HG03520 (cell line): Measurements from ENCODE around the gene JARID2.

Experiments
- ATAC-seq: cut with Tn5 transposase; IDR thresholded peaks from one replicate; pipeline ENCODE4 v1.9.1; 2021; ENCODE audit warnings: mild to moderate bottlenecking, moderate library complexity; ENCODE audit not compliant: unreplicated experiment

JARID2 gene

GRCh38 chr6:15245361-15246216, at the start of gene JARID2:
Gene JARID2, plus strand, starts transcription at chr6:15246069. Its CDS starts 471 bp downstream, at chr6:15246540.
- peak; percentile 45 for ATAC-seq

DNA sequence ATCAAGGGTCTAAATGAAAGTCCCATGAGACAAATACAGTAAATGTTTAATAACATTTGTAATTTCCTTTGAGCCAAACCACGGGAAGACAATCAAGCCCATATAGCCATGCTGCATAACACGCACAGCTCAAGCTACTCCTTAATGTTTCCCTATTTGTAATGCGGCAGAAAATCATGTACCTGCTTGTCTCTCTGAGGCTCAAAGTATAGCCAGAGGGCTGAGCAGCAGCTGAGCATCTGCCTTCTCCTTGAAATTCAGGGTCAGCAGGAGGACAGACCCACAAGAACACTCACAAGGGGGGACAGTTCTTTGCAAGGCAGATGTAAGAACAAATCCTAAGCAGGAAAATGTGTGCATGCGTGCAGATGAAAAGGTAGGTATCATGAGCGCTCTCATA, 45.8 kb upstream of the JARID2 start:
- ATAC-seq: no peak

GRCh38 chr6:15205321-15205720, 40.5 kb upstream of the JARID2 start:
- ATAC-seq: no peak

- ATAC-seq: no peak
These were observed 39.0 kb upstream of the JARID2 start for GRCh38 chr6:15206887-15207286.

- no peak for ATAC-seq
These were observed 37.9 kb upstream of the JARID2 start for GRCh38 chr6:15207923-15208322.

GRCh38 chr6:15213838-15214400, 31.9 kb upstream of the JARID2 start:
- ATAC-seq: no peak

- ATAC-seq: no peak
These were observed 27.5 kb upstream of the JARID2 start for GRCh38 chr6:15218401-15218800.

- no peak for ATAC-seq
These were observed 25.8 kb upstream of the JARID2 start for GRCh38 chr6:15220062-15220461.

DNA sequence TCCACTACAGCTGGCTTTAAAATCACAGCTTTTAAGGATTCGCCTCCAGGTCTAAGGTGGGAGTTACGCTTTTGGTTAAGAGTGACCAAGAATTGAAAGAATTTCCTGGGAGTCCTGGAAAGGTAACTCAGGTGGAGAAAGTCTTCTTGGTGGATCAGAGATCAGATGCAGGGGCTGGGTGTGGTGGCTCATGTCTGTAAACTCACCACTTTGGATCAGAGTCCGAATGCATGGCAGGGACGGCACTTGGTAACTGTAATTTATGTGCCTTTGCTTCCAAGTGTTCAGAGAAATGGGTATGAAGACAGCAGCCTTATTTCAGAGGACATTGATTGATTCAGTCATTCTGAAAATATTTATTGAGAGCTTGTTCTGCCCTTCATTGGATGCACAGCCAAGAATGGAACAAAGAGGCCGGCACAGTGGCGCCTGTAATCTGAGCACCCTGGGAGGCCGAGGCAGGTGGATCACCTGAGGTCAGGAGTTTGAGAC, 18.0 kb upstream of the JARID2 start:
- ATAC-seq: no peak

DNA sequence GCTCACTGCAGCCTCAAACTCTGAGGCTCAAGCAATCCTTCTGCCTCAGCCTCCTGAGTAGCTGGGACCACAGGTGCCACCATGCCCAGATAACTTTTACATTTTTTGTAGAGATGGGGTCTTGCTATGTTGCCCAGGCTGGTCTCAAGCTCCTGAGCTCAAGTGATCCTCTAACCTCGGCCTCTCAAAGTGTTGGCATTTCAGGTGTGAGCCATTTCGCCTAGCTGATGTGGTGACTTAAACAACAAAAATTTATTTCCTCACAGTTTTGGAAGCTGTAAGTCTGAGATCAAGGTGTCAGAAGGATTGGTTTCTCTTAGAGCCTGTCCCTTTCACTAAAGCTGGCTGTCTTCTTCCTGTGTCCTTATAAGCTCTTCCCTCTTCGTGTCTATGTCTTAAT, 15.0 kb upstream of the JARID2 start:
- ATAC-seq: no peak

GRCh38 chr6:15232836-15233510, 12.9 kb upstream of the JARID2 start:
- ATAC-seq: no peak

DNA sequence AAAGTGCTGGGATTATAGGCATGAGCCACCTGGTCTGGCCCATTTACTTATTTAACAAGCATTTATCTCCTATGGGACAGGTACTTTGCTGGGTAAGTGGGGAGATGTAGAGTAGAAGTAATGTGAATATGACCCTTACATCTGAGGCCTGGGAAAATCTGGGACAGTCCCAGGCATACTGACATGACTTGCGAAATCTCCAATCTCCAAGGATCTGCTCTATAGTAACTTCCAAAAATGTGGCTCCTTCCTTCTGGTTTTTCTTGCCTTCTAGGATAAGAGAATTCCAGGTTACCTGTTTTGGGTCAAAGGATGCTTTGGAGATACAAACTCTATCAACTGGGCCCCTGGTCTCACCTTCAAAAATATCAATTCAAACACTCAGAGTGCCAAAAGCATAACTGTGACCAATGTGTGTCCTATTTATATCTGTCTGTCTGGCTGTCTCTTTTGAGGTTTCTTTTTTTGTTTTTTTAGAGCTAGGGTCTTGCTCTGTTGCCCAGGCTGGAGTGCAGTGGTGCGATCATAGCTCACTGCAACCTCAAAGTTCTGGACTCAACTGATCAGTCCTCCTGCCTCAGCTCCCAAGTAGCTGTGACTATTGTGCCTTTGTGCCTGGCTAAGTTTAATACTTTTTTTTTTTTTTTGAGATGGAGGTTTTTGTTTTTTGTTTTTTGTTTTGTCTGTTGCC, 11.7 kb upstream of the JARID2 start:
- no peak for ATAC-seq

GRCh38 chr6:15239616-15240364, 6.1 kb upstream of the JARID2 start:
- ATAC-seq: no peak

GRCh38 chr6:15242503-15242902, 3.4 kb upstream of the JARID2 start:
- no peak for ATAC-seq

- no peak for ATAC-seq
These were observed 2.8 kb upstream of the JARID2 start for GRCh38 chr6:15242937-15243614.

DNA sequence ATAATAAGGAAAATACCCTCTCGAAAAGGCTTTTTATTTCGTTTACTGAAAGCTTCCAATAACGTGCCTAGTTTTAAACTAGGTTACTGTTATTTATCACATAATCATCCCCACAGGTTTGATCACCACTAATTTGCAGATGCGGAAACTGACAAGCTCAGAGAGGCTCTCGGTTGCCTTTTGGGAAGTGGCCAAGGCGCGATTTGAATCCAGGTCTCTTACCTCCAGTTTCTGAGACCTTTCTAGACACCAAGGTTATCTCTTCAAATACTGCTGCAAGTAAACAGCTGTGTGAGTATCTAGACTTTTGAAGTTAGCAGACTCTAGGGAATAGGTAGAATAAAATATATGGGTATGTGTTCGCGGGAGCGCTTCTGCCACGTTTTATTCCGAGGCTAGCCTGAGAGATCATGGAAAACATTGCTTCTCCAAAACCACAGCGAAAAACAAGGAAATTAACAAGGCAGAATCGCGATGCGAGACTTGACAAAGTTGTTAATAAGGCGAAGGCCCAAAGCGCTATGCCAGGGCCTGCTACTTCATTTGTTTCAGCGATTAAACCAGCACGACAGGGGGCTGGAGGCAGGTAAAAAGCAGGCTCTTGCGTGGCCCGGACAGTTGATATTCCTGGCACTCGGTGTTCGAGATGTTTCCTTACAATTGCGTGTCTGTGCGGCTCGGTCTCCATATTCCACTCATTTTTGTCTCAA, 1.8 kb upstream of the JARID2 start:
- no peak for ATAC-seq

DNA sequence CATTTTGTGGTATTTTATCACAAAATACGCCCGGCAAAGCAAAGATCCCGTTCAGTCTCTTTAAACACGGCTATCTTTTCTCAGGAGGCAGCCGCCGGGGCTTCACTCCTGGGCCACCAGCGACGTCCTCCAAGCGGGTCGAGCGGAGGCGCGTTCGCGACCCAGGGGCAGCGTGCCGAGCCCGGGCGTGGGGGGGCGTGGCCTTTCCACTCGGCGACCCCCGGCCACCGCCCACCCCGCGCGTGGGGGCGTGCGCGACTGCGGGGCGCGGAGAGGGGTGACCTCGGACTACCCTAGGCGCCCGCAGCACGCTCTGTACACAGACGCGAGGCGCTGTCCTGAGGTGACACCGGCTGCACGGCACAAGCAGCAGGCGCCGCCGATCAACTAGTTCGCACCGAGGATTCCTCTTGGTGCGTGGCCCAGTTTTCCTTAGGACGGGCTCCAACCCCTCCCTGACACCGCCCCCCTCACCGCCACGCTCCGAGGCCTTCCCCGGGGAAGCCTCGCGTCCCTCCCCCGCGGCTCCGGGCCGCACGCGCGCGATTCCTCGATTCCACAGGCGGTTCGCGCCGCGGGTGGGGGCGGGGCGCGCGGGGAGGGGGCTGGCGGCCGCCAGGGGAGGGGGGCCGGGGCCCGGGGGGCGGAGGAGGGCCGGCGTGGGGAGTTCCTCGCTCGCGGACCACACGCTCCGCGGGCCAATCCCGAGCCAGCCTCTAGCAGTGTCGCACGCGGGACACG, 1.1 kb upstream of the JARID2 start:
- peak; percentile 18 for ATAC-seq

DNA sequence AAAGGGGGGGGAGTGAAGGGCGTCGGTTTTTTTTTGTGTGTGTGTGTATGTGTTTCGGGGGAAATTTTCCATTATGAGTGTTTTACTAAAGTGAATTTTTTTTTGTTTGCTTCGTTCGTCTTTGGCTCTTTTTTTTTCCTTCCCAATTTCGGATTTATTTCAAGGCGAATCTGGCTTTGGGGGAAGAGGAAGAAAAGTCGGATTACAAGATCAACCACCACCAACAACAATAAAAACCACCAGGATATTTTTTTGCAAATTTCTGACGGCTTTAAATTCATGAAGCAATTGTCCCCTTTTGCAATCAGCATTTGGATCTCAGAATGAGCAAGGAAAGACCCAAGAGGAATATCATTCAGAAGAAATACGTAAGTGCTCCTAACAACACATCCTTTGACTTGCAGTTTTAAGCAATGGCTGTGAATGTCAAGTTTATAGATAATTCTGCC, 372 bp downstream of the JARID2 start:
- ATAC-seq: no peak
